HepG2 (cell line): ENCODE measurements around the gene ESF1. TPM values are rescaled to one million over a fixed set of nuclear protein-coding genes. Genes with fewer than 3 reads are reported as not detected.

ENCODE experiments used
- ATAC-seq: fragments of 200-7000 bp; cut with Tn5 transposase; 3 replicates; pipeline ENCODE4 v1.9.1; 2020; ENCODE audit warnings: mild to moderate bottlenecking, moderate library complexity
- BruUV-seq: library from RNA; stranded (reverse); fragments of 400-500 nt; replicated peaks from 2 replicates; lab custom pipeline; 2021; lab: Mats Ljungman, UMichigan
- CTCF ChIA-PET: fragments of 300-600 bp; formaldehyde crosslinking; extraction: SDS; loops from one replicate; lab custom pipeline; 2021; ENCODE audit warnings: low total read pairs, inconsistent platforms, low intra/inter-chr PET ratio; lab: Yijun Ruan, JAX
- POLR2A ChIA-PET: fragments of 350-600 bp; sonication (Branson Sonifier 250); formaldehyde crosslinking; loops from one replicate; lab custom pipeline; 2020; ENCODE audit warnings: antibody characterized with exemption, inconsistent platforms; lab: Yijun Ruan, JAX
- DNase-seq: peaks from one replicate; pipeline ENCODE4 v3.0.0-alpha.2; 2015; ENCODE audit warnings: low spot score
- FAIRE-seq: peaks from 3 replicates; lab custom pipeline; 2011; peaks lifted over from hg19 to GRCh38; lab: Jason Lieb, UNC
- H2AFZ ChIP-seq: one replicate; pipeline ENCODE4 v1.6.1; 2011; ENCODE audit warnings: low read length, inconsistent platforms
- H3K27ac ChIP-seq: fragments of 300-600 bp; 3 replicates; pipeline ENCODE4 v1.8.0; 2011; ENCODE audit warnings: mixed run types, mild to moderate bottlenecking, mixed read lengths, low read length, inconsistent platforms; ENCODE audit not compliant: insufficient read depth; ENCODE audit errors: extremely low read length
- H3K27me3 ChIP-seq, 2 experiments: fragments of 200-600 bp in 1 of 2; 2 replicates in 1 of 2; 3 replicates in 1 of 2; pipeline versions ENCODE4 v1.6.0 to v1.8.0; 2011; ENCODE audit warnings: low read length in 2 of 2, mild to moderate bottlenecking in 2 of 2, moderate library complexity in 2 of 2, inconsistent platforms in 1 of 2; ENCODE audit not compliant: insufficient read depth in 2 of 2, control insufficient read depth in 1 of 2
- H3K36me3 ChIP-seq, 2 experiments: fragments of 200-600 bp in 1 of 2; replicated peaks in 1 of 2; 2 replicates in 1 of 2; 3 replicates in 1 of 2; pipeline versions ENCODE4 v1.5.1 to v1.8.0; 2011; ENCODE audit warnings: low read length in 2 of 2, inconsistent platforms in 1 of 2; ENCODE audit not compliant: insufficient read depth in 2 of 2, control insufficient read depth in 1 of 2
- H3K4me1 ChIP-seq: 2 replicates; pipeline ENCODE4 v1.5.1; 2012; ENCODE audit warnings: low read length, inconsistent platforms; ENCODE audit not compliant: insufficient read depth
- H3K4me2 ChIP-seq: 2 replicates; pipeline ENCODE4 v1.6.0; 2011; ENCODE audit warnings: low read depth, low read length, inconsistent platforms
- H3K4me3 ChIP-seq, 3 experiments: fragments of 200-600 bp in 1 of 3; sonication (generic), shearing (Covaris generic) in 1 of 3; replicated peaks in 1 of 3; 2 replicates each; pipeline ENCODE4 v1.5.1; 2011 to 2016; ENCODE audit warnings: low read length in 3 of 3, inconsistent platforms in 2 of 3, low read depth in 2 of 3, mild to moderate bottlenecking in 2 of 3, control low read depth in 1 of 3, mixed read lengths in 1 of 3; ENCODE audit not compliant: insufficient read depth in 1 of 3
- H3K79me2 ChIP-seq: one replicate; pipeline ENCODE4 v1.6.1; 2011; ENCODE audit warnings: low read length, inconsistent platforms; ENCODE audit not compliant: insufficient read depth
- H3K9ac ChIP-seq: 2 replicates; pipeline ENCODE4 v1.6.0; 2011; ENCODE audit warnings: mild to moderate bottlenecking, low read depth, low read length, inconsistent platforms; ENCODE audit not compliant: insufficient read depth
- H3K9me3 ChIP-seq: 2 replicates; pipeline ENCODE4 v1.5.1; 2012; ENCODE audit warnings: mild to moderate bottlenecking, low read length
- H4K20me1 ChIP-seq: 2 replicates; pipeline ENCODE4 v1.6.0; 2011; ENCODE audit warnings: inconsistent platforms, mild to moderate bottlenecking, low read length, moderate library complexity; ENCODE audit not compliant: insufficient read depth
- HNF1B ChIP-seq: sonication (generic); formaldehyde crosslinking; IDR thresholded peaks from 2 replicates; pipeline ENCODE4 v1.5.1; 2020; ENCODE audit warnings: mild to moderate bottlenecking, moderate library complexity, missing genetic modification reagents
- TARDBP ChIP-seq: sonication (generic); formaldehyde crosslinking; IDR thresholded peaks from 2 replicates; pipeline ENCODE4 v1.8.0; 2022; ENCODE audit warnings: mild to moderate bottlenecking, missing genetic modification reagents
- ZFP62 ChIP-seq: sonication (generic); formaldehyde crosslinking; IDR thresholded peaks from 2 replicates; pipeline ENCODE4 v1.4.0; 2020; ENCODE audit warnings: missing genetic modification reagents
- ZNF256 ChIP-seq: sonication (generic); formaldehyde crosslinking; conservative IDR thresholded peaks from 2 replicates; pipeline ENCODE4 v1.4.0; 2020; ENCODE audit warnings: missing genetic modification reagents
- ZNF432 ChIP-seq: sonication (generic); formaldehyde crosslinking; IDR thresholded peaks from 2 replicates; pipeline ENCODE4 v1.5.0; 2020; ENCODE audit warnings: missing genetic modification reagents, mild to moderate bottlenecking, borderline replicate concordance
- ZNF547 ChIP-seq: sonication (generic); formaldehyde crosslinking; IDR thresholded peaks from 2 replicates; pipeline ENCODE4 v1.5.1; 2020; ENCODE audit warnings: mild to moderate bottlenecking, missing genetic modification reagents
- ZNF556 ChIP-seq: sonication (generic); formaldehyde crosslinking; IDR thresholded peaks from 2 replicates; pipeline ENCODE4 v1.4.0; 2020; ENCODE audit warnings: mild to moderate bottlenecking, missing genetic modification reagents, borderline replicate concordance
- ZNF879 ChIP-seq: sonication (generic); formaldehyde crosslinking; IDR thresholded peaks from 2 replicates; pipeline ENCODE4 v1.8.1; 2023; ENCODE audit warnings: missing genetic modification reagents
- WGBS: methylation state at CpG from one replicate; pipeline ENCODE4 v1.1.6; 2017; ENCODE audit warnings: low lambda C conversion rate; 5-methylcytosine and 5-hydroxymethylcytosine counted together
- in situ Hi-C: cut with HindIII; loops from 2 replicates; pipeline ENCODE4 v1.10.0; 2017; ENCODE audit warnings: low pct_unique_long_range_greater_than_20kb; ENCODE audit not compliant: extremely low pct_ligation_motif_present
- intact Hi-C: fragments of 100-400 bp; cut with micrococcal nuclease; formaldehyde crosslinking; loops from one replicate; pipeline ENCODE4 v1.10.0; 2022; ENCODE audit not compliant: unreplicated experiment
- polyA plus RNA-seq, 8 experiments: library from polyadenylated mRNA; depleted of rRNA in 3 of 8; stranded (reverse) in 7 of 8; unstranded in 1 of 8; fragments of >200 nt; fragmentation: Illumina TruSeq in 4 of 8; extraction: Trizol in 4 of 8; gene quantifications; 2 replicates each; pipeline versions ENCODE4 v1.2.1 to v1.2.3, GENCODE V29; 2011 to 2016; ENCODE audit warnings: low read depth in 4 of 8, missing spikeins in 1 of 8, mixed read lengths in 1 of 8; ENCODE audit not compliant: insufficient read depth in 1 of 8
- total RNA-seq, 5 experiments: library from RNA; depleted of rRNA; stranded (reverse); fragments of >200 nt; fragmentation: Illumina TruSeq; extraction: Trizol; gene quantifications; 2 replicates each; pipeline ENCODE4 v1.2.3, GENCODE V29; 2016; ENCODE audit warnings: low read depth in 1 of 5

Gene ESF1
- total and polyA plus RNA-seq, 2 of the 13 experiments (the other 11 are each of a cell fraction or from before 2014, with no cell fraction given) = 7.3 to 66.9 TPM

- DNase-seq = no peak
- ATAC-seq = no peak
- in situ Hi-C loops = no loop called here
- no peak overlapping the region for H3K4me3 ChIP-seq
- no peak for FAIRE-seq
- 95% methylated on average over 5 of the region's 5 CpGs for WGBS
- ChIA-PET POLR2A (no interaction called here), CTCF (no interaction called here)
- intact Hi-C loops = no loop called here
- H3K27ac ChIP-seq = no peak overlapping the region
- no peaks in the 10 kb centered on the region for H3K4me1 ChIP-seq
- no peaks in the 10 kb centered on the region for H3K27me3 ChIP-seq
- no peaks in the 10 kb centered on the region for H3K79me2 ChIP-seq
- H3K4me2 ChIP-seq = no peak overlapping the region
- no TSS peak for BruUV-seq
- no peaks in the 10 kb centered on the region for H4K20me1 ChIP-seq
- H3K36me3 ChIP-seq = peaks cover 28 to 61% of the 10 kb centered on the region in 2 experiments
- TF ChIP-seq ZNF547 (CRISPR knock-in tag) (no peak), ZNF256 (CRISPR knock-in tag) (no peak), HNF1B (CRISPR knock-in tag) (no peak), ZFP62 (CRISPR knock-in tag) (no peak), ZNF879 (CRISPR knock-in tag) (no peak), ZNF432 (CRISPR knock-in tag) (no peak), ZNF556 (CRISPR knock-in tag) (no peak), TARDBP (CRISPR knock-in tag) (no peak)
- H3K9ac ChIP-seq = no peak overlapping the region
- H2AFZ ChIP-seq = no peak overlapping the region
- no peaks in the 10 kb centered on the region for H3K9me3 ChIP-seq
Observed at GRCh38 chr20:13755809-13756208, 28.9 kb downstream of the ESF1 start.
